OCI-LY7 (cell line): Measurements from ENCODE around the gene NKIRAS2. TPM values are rescaled to one million over a fixed set of nuclear protein-coding genes. Genes with fewer than 3 reads are reported as not detected.

Source experiments
- BruUV-seq: library from RNA; stranded (reverse); fragments of 400-500 nt; replicated peaks from 2 replicates; lab custom pipeline; 2021; lab: Mats Ljungman, UMichigan
- CTCF ChIA-PET: fragments of 300-600 bp; sonication (Branson Sonifier 250); formaldehyde crosslinking; loops from one replicate; lab custom pipeline; 2022; ENCODE audit warnings: antibody characterized with exemption; ENCODE audit not compliant: unreplicated experiment; lab: Charles Lee
- POLR2A ChIA-PET: fragments of 300-600 bp; sonication (Branson Sonifier 250); formaldehyde crosslinking; loops from one replicate; lab custom pipeline; 2022; ENCODE audit warnings: antibody characterized with exemption; lab: Charles Lee
- DNase-seq: peaks from one replicate; pipeline ENCODE4 v3.0.0-alpha.2; 2015; ENCODE audit warnings: low spot score
- H2AFZ ChIP-seq: fragments of 200-600 bp; sonication (generic), shearing (Covaris generic); 2 replicates; pipeline ENCODE4 v1.6.1; 2014; ENCODE audit warnings: mild to moderate bottlenecking, antibody characterized with exemption, low read length, moderate library complexity
- H3K27ac ChIP-seq: fragments of 200-600 bp; sonication (generic); 2 replicates; pipeline ENCODE4 v1.5.1; 2014; ENCODE audit warnings: mixed run types, low read depth, mild to moderate bottlenecking, moderate library complexity, low read length, inconsistent platforms; ENCODE audit not compliant: poor library complexity, severe bottlenecking
- H3K36me3 ChIP-seq: fragments of 200-600 bp; sonication (generic); 2 replicates; pipeline ENCODE4 v1.6.1; 2014; ENCODE audit warnings: mild to moderate bottlenecking, antibody characterized with exemption, low read length, moderate library complexity, mixed read lengths; ENCODE audit not compliant: insufficient read depth
- H3K4me1 ChIP-seq: fragments of 200-600 bp; sonication (generic); 2 replicates; pipeline ENCODE4 v1.5.1; 2014; ENCODE audit warnings: mild to moderate bottlenecking, low read length; ENCODE audit not compliant: insufficient read depth, poor library complexity, severe bottlenecking
- H3K4me2 ChIP-seq: fragments of 200-600 bp; sonication (generic); 2 replicates; pipeline ENCODE4 v1.6.1; 2014; ENCODE audit warnings: mild to moderate bottlenecking, low read length
- H3K4me3 ChIP-seq: fragments of 200-600 bp; sonication (generic); 2 replicates; pipeline ENCODE4 v1.5.1; 2014; ENCODE audit warnings: mild to moderate bottlenecking, low read depth, low read length; ENCODE audit not compliant: poor library complexity, severe bottlenecking
- H3K79me2 ChIP-seq: fragments of 200-600 bp; sonication (generic); 2 replicates; pipeline ENCODE4 v1.6.1; 2016; ENCODE audit warnings: low read depth, mild to moderate bottlenecking, low read length, moderate library complexity, mixed read lengths; ENCODE audit not compliant: insufficient read depth
- H3K9me2 ChIP-seq: fragments of 200-600 bp; sonication (generic); 2 replicates; pipeline ENCODE4 v1.6.1; 2016; ENCODE audit warnings: mild to moderate bottlenecking, low read length, mixed read lengths; ENCODE audit not compliant: insufficient read depth
- H3K9me3 ChIP-seq: fragments of 200-600 bp; sonication (generic); 2 replicates; pipeline ENCODE4 v1.6.1; 2014; ENCODE audit warnings: mild to moderate bottlenecking, mixed run types, low read length, mixed read lengths
- H4K20me1 ChIP-seq: fragments of 200-600 bp; sonication (generic); 2 replicates; pipeline ENCODE4 v1.6.1; 2014; ENCODE audit warnings: mild to moderate bottlenecking, antibody characterized with exemption, low read length, moderate library complexity, mixed read lengths; ENCODE audit not compliant: insufficient read depth
- EZH2phosphoT487 ChIP-seq: fragments of 200-600 bp; sonication (generic); IDR thresholded peaks from 2 replicates; pipeline ENCODE4 v1.6.1; 2018; ENCODE audit warnings: low read depth, borderline replicate concordance, mild to moderate bottlenecking, mixed run types, antibody characterized with exemption, low read length, moderate library complexity, mixed read lengths
- intact Hi-C: fragments of 100-400 bp; cut with micrococcal nuclease; formaldehyde crosslinking; loops from one replicate; pipeline ENCODE4 v1.10.0; 2022; ENCODE audit not compliant: unreplicated experiment
- total RNA-seq, 2 experiments: library from RNA; depleted of rRNA in 1 of 2; stranded (reverse); fragments of >200 nt in 1 of 2; shearing (Covaris generic) in 1 of 2; gene quantifications; 2 replicates each; pipeline ENCODE4 v1.2.3, GENCODE V29; 2014 to 2022
- TF ChIP-seq, protein P1 (sequence below): fragments of 200-600 bp; sonication (generic); conservative IDR thresholded peaks from 2 replicates; pipeline ENCODE4 v1.5.1; 2014; ENCODE audit warnings: mild to moderate bottlenecking, antibody characterized with exemption, low read length, moderate library complexity, mixed read lengths

NKIRAS2 gene
- total RNA-seq, 2 experiments from 2014 or later = 34.8 to 38.1 TPM

DNA sequence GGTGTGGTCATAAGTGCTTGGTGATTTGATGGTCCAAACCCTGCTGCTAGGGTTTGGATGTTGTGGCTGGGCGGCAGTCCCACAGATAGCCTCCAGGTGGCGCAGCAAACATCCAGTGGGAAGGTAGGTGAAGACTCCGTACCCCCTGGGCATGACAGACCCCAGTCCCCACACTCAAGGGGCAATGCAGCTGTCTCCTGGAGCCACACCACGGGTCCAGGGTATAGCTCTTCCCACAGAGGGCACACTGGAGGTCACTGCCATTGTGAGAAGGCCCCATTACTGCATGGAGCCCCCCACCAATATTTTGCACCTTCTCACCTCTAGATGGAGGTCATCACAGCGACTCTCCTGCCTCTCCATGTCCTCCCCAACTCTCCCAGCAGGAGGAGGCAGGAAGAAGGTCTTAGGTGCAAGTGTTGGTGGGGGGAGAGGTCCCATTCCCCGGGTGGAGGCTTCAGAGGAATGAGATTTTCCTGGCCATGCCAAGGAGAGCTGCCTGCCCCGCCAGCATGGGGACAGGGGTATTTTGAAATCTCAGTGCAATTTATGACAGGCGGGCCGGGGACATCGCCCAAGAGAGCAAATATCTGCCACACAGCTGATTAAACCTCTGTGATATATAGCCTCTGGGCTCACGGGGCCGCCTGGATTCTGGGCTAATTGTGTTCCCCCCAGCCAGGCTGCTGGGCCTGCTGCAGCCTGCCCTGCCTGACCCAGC is 47.6 kb downstream of the NKIRAS2 start:
- Histone ChIP-seq H3K9me2 (no peaks in the 10 kb centered on the region), H2AFZ (no peak overlapping the region), H3K4me2 (no peak overlapping the region), H3K79me2 (no peaks in the 10 kb centered on the region), H3K4me3 (no peak overlapping the region), H3K36me3 (no peaks in the 10 kb centered on the region), H3K9me3 (no peaks in the 10 kb centered on the region), H4K20me1 (no peaks in the 10 kb centered on the region), H3K27ac (no peak overlapping the region), H3K4me1 (peaks cover 23% of the 10 kb centered on the region)
- intact Hi-C loops = loop anchor here (1.0 to 5.0 kb wide), 4 partner anchors 35 to 104 kb away; no protein-coding TSS in a partner anchor
- peak; percentile 72 for DNase-seq
- TF ChIP-seq EZH2phosphoT487 = no peak
- TF ChIP-seq, protein P1, sequence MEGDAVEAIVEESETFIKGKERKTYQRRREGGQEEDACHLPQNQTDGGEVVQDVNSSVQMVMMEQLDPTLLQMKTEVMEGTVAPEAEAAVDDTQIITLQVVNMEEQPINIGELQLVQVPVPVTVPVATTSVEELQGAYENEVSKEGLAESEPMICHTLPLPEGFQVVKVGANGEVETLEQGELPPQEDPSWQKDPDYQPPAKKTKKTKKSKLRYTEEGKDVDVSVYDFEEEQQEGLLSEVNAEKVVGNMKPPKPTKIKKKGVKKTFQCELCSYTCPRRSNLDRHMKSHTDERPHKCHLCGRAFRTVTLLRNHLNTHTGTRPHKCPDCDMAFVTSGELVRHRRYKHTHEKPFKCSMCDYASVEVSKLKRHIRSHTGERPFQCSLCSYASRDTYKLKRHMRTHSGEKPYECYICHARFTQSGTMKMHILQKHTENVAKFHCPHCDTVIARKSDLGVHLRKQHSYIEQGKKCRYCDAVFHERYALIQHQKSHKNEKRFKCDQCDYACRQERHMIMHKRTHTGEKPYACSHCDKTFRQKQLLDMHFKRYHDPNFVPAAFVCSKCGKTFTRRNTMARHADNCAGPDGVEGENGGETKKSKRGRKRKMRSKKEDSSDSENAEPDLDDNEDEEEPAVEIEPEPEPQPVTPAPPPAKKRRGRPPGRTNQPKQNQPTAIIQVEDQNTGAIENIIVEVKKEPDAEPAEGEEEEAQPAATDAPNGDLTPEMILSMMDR = peak; percentile 99
- BruUV-seq = no TSS peak
- CTCF ChIA-PET = interaction anchor here (1.5 kb wide), 1 partner anchor 48 kb away, joined by 3 read pairs; no protein-coding TSS in a partner anchor
- POLR2A ChIA-PET = interaction anchor here (0.6 to 1.6 kb wide), 2 partner anchors 37 to 67 kb away, joined by 3 to 4 read pairs; no protein-coding TSS in a partner anchor

DNA sequence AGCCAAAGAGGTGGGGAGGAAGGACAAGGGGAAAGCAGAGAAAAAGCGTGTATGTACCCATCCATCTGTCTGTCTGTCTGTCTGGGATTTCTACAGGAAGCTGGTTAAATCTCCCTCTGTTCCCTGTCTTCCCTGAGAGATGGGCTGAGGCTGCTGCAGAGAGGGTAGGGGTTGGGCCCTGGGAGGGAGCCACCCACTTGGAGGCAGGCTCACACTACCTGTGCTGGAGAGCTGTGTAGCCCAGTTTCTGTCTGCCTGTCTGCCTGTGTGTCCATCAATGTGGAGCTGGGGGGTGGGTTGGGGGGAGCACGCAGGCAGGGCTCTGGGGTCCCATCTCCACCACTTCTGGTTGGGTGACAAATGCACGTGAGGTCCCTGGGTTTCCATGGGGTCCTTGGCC is 49.1 kb downstream of the NKIRAS2 start:
- ChIA-PET POLR2A (interaction anchor here (0.6 kb wide), 1 partner anchor 8 kb away, joined by 3 read pairs; no protein-coding TSS in a partner anchor), CTCF (no interaction called here)
- Histone ChIP-seq H2AFZ (no peak overlapping the region), H3K79me2 (no peaks in the 10 kb centered on the region), H3K27ac (no peak overlapping the region), H3K36me3 (no peaks in the 10 kb centered on the region), H3K4me2 (no peak overlapping the region), H3K9me2 (no peaks in the 10 kb centered on the region), H4K20me1 (no peaks in the 10 kb centered on the region), H3K4me3 (no peak overlapping the region), H3K4me1 (peaks cover 20% of the 10 kb centered on the region), H3K9me3 (no peaks in the 10 kb centered on the region)
- intact Hi-C loops = loop anchor here (5.0 kb wide), 1 partner anchor 33 kb away; no protein-coding TSS in a partner anchor
- no peak for DNase-seq
- TF ChIP-seq, protein P1 = no peak
- TF ChIP-seq EZH2phosphoT487 = no peak
- no TSS peak for BruUV-seq
